Measurements from ENCODE around the gene ADCY6.

Gene ADCY6

GRCh38 chr12:48822711-48823110 lies 33.8 kb upstream of the ADCY6 start:
- Histone ChIP-seq H2BK15ac (ENCODE audit: low read depth, poor library complexity, severe bottlenecking) (no peak overlapping the region), H4K91ac (ENCODE audit: low read length) (no peak overlapping the region), H4K8ac (ENCODE audit: low read length) (no peak overlapping the region), H3K27ac (ENCODE audit: low read length, poor library complexity, severe bottlenecking) (no peak overlapping the region), H3K4me3 (ENCODE audit: insufficient read depth in 1 of 2, low read depth in 1 of 2, low read length in 2 of 2) (no peak overlapping the region), H3K14ac (ENCODE audit: low read length in 2 of 2) (no peak overlapping the region), H3K4ac (ENCODE audit: low read depth in 1 of 2, low read length in 2 of 2) (no peak overlapping the region), H3K18ac (ENCODE audit: low read depth in 1 of 2, low read length in 2 of 2) (no peak overlapping the region), H3K4me2 (ENCODE audit: low read length, poor library complexity, severe bottlenecking) (no peak overlapping the region), H3K9me3 (ENCODE audit: control insufficient read depth, low read length) (no peaks in the 10 kb centered on the region), H2BK12ac (ENCODE audit: low read length in 2 of 2) (no peak overlapping the region), H3K36me3 (ENCODE audit: control insufficient read depth in 1 of 2, insufficient read depth in 2 of 2, low read depth in 1 of 2, low read length in 2 of 2) (peaks cover 45 to 52% of the 10 kb centered on the region in 2 experiments), H2BK120ac (ENCODE audit: low read depth, low read length) (no peak overlapping the region), H3K23ac (ENCODE audit: low read length in 2 of 2) (no peak overlapping the region), H3K79me1 (replicated peaks; ENCODE audit: low read length, poor library complexity, severe bottlenecking) (peaks cover 24% of the 10 kb centered on the region), H2AK5ac (ENCODE audit: low read length, severe bottlenecking) (no peak overlapping the region), H2AFZ (ENCODE audit: low read depth, low read length) (no peak overlapping the region), H3K27me3 (ENCODE audit: control insufficient read depth in 1 of 2, insufficient read depth in 1 of 2, low read length in 2 of 2) (no peaks in the 10 kb centered on the region), H2BK5ac (ENCODE audit: low read depth, low read length, poor library complexity, severe bottlenecking) (no peak overlapping the region), H3K9ac (ENCODE audit: low read length) (no peak overlapping the region), H3K4me1 (ENCODE audit: control insufficient read depth, insufficient read depth, low read depth, low read length) (peaks cover 11% of the 10 kb centered on the region)
- 93% methylated on average over 2 of the region's 2 CpGs for WGBS
- DNase-seq, result no peak

GRCh38 chr12:48822139-48822538 lies 33.2 kb upstream of the ADCY6 start:
- Histone ChIP-seq H3K14ac (ENCODE audit: low read length in 2 of 2) (no peak overlapping the region), H3K36me3 (ENCODE audit: control insufficient read depth in 1 of 2, insufficient read depth in 2 of 2, low read depth in 1 of 2, low read length in 2 of 2) (peaks cover 39 to 46% of the 10 kb centered on the region in 2 experiments), H3K4ac (ENCODE audit: low read depth in 1 of 2, low read length in 2 of 2) (no peak overlapping the region), H3K4me3 (ENCODE audit: insufficient read depth in 1 of 2, low read depth in 1 of 2, low read length in 2 of 2) (no peak overlapping the region), H3K9ac (ENCODE audit: low read length) (no peak overlapping the region), H2BK5ac (ENCODE audit: low read depth, low read length, poor library complexity, severe bottlenecking) (no peak overlapping the region), H3K9me3 (ENCODE audit: control insufficient read depth, low read length) (no peaks in the 10 kb centered on the region), H3K4me1 (ENCODE audit: control insufficient read depth, insufficient read depth, low read depth, low read length) (peaks cover 14% of the 10 kb centered on the region), H2BK12ac (ENCODE audit: low read length in 2 of 2) (no peak overlapping the region), H4K91ac (ENCODE audit: low read length) (no peak overlapping the region), H2AFZ (ENCODE audit: low read depth, low read length) (no peak overlapping the region), H2BK120ac (ENCODE audit: low read depth, low read length) (no peak overlapping the region), H3K23ac (ENCODE audit: low read length in 2 of 2) (no peak overlapping the region), H3K18ac (ENCODE audit: low read depth in 1 of 2, low read length in 2 of 2) (no peak overlapping the region), H3K27ac (ENCODE audit: low read length, poor library complexity, severe bottlenecking) (no peak overlapping the region), H3K27me3 (ENCODE audit: control insufficient read depth in 1 of 2, insufficient read depth in 1 of 2, low read length in 2 of 2) (no peaks in the 10 kb centered on the region), H4K8ac (ENCODE audit: low read length) (no peak overlapping the region), H3K4me2 (ENCODE audit: low read length, poor library complexity, severe bottlenecking) (no peak overlapping the region), H2AK5ac (ENCODE audit: low read length, severe bottlenecking) (no peak overlapping the region), H2BK15ac (ENCODE audit: low read depth, poor library complexity, severe bottlenecking) (no peak overlapping the region), H3K79me1 (replicated peaks; ENCODE audit: low read length, poor library complexity, severe bottlenecking) (peaks cover 29% of the 10 kb centered on the region)
- no peak for DNase-seq
- 91% methylated on average over 5 of the region's 5 CpGs for WGBS

GRCh38 chr12:48819986-48820725 lies 31.3 kb upstream of the ADCY6 start:
- 67% methylated on average over 5 of the region's 5 CpGs for WGBS
- no peak overlapping the region for H3K4me2 ChIP-seq (ENCODE audit: low read length, poor library complexity, severe bottlenecking)
- H2BK120ac ChIP-seq (ENCODE audit: low read depth, low read length), result no peak overlapping the region

GRCh38 chr12:48818831-48819590 lies 30.1 kb upstream of the ADCY6 start:
- Histone ChIP-seq H4K8ac (ENCODE audit: low read length) (no peak overlapping the region), H3K14ac (ENCODE audit: low read length in 2 of 2) (peak overlapping the region in 1 of 2 experiments; percentile 45), H2BK12ac (ENCODE audit: low read length in 2 of 2) (no peak overlapping the region), H2BK5ac (ENCODE audit: low read depth, low read length, poor library complexity, severe bottlenecking) (no peak overlapping the region), H2BK120ac (ENCODE audit: low read depth, low read length) (no peak overlapping the region), H3K79me1 (replicated peaks; ENCODE audit: low read length, poor library complexity, severe bottlenecking) (peaks cover 42% of the 10 kb centered on the region), H2AK5ac (ENCODE audit: low read length, severe bottlenecking) (no peak overlapping the region), H3K27me3 (ENCODE audit: control insufficient read depth in 1 of 2, insufficient read depth in 1 of 2, low read length in 2 of 2) (no peaks in the 10 kb centered on the region), H3K4ac (ENCODE audit: low read depth in 1 of 2, low read length in 2 of 2) (peak overlapping the region in 1 of 2 experiments; percentile 53), H3K9ac (ENCODE audit: low read length) (peak overlapping the region; percentile 58), H3K4me1 (ENCODE audit: control insufficient read depth, insufficient read depth, low read depth, low read length) (peaks cover 24% of the 10 kb centered on the region), H3K18ac (ENCODE audit: low read depth in 1 of 2, low read length in 2 of 2) (no peak overlapping the region), H4K91ac (ENCODE audit: low read length) (peak overlapping the region; percentile 59), H3K36me3 (ENCODE audit: control insufficient read depth in 1 of 2, insufficient read depth in 2 of 2, low read depth in 1 of 2, low read length in 2 of 2) (peaks cover 10 to 15% of the 10 kb centered on the region in 2 experiments), H3K23ac (ENCODE audit: low read length in 2 of 2) (no peak overlapping the region), H3K9me3 (ENCODE audit: control insufficient read depth, low read length) (no peaks in the 10 kb centered on the region), H3K4me3 (ENCODE audit: insufficient read depth in 1 of 2, low read depth in 1 of 2, low read length in 2 of 2) (peak overlapping the region; percentile 72 to 79), H2AFZ (ENCODE audit: low read depth, low read length) (no peak overlapping the region), H3K4me2 (ENCODE audit: low read length, poor library complexity, severe bottlenecking) (peak overlapping the region; percentile 88), H3K27ac (ENCODE audit: low read length, poor library complexity, severe bottlenecking) (no peak overlapping the region), H2BK15ac (ENCODE audit: low read depth, poor library complexity, severe bottlenecking) (no peak overlapping the region)
- DNase-seq, result peak; percentile 17
- WGBS, result 16% methylated on average over 32 of the region's 37 CpGs

More at GRCh38 chr12:48819986-48820725, 31.3 kb upstream of the ADCY6 start:
- Histone ChIP-seq H3K4ac (ENCODE audit: low read depth in 1 of 2, low read length in 2 of 2) (no peak overlapping the region), H2AK5ac (ENCODE audit: low read length, severe bottlenecking) (no peak overlapping the region), H3K4me3 (ENCODE audit: insufficient read depth in 1 of 2, low read depth in 1 of 2, low read length in 2 of 2) (no peak overlapping the region), H2AFZ (ENCODE audit: low read depth, low read length) (no peak overlapping the region), H3K14ac (ENCODE audit: low read length in 2 of 2) (no peak overlapping the region), H3K79me1 (replicated peaks; ENCODE audit: low read length, poor library complexity, severe bottlenecking) (peaks cover 38% of the 10 kb centered on the region), H3K23ac (ENCODE audit: low read length in 2 of 2) (no peak overlapping the region), H3K9ac (ENCODE audit: low read length) (no peak overlapping the region), H3K27me3 (ENCODE audit: control insufficient read depth in 1 of 2, insufficient read depth in 1 of 2, low read length in 2 of 2) (no peaks in the 10 kb centered on the region), H2BK5ac (ENCODE audit: low read depth, low read length, poor library complexity, severe bottlenecking) (no peak overlapping the region), H3K18ac (ENCODE audit: low read depth in 1 of 2, low read length in 2 of 2) (no peak overlapping the region), H3K9me3 (ENCODE audit: control insufficient read depth, low read length) (no peaks in the 10 kb centered on the region), H2BK12ac (ENCODE audit: low read length in 2 of 2) (no peak overlapping the region), H3K36me3 (ENCODE audit: control insufficient read depth in 1 of 2, insufficient read depth in 2 of 2, low read depth in 1 of 2, low read length in 2 of 2) (peaks cover 21 to 27% of the 10 kb centered on the region in 2 experiments), H2BK15ac (ENCODE audit: low read depth, poor library complexity, severe bottlenecking) (no peak overlapping the region), H3K4me1 (ENCODE audit: control insufficient read depth, insufficient read depth, low read depth, low read length) (peaks cover 23% of the 10 kb centered on the region), H3K27ac (ENCODE audit: low read length, poor library complexity, severe bottlenecking) (no peak overlapping the region), H4K91ac (ENCODE audit: low read length) (peak overlapping the region; percentile 1), H4K8ac (ENCODE audit: low read length) (no peak overlapping the region)
- no peak for DNase-seq

All from mesenchymal stem cell (in vitro differentiated cells and primary cell).